Measurements from ENCODE around the gene TMEM132C. TPM values are rescaled to one million over a fixed set of nuclear protein-coding genes. Genes with fewer than 3 reads are reported as not detected.

TMEM132C gene
- polyA plus RNA-seq, 2 of the 4 experiments (the other 2 are of a cell fraction): not detected

- CTCF ChIA-PET: no interaction called here
- Histone ChIP-seq H3K4me3 (no peak overlapping the region), H3K9me3 (no peaks in the 10 kb centered on the region), H3K4me2 (no peak overlapping the region), H3K4me1 (no peaks in the 10 kb centered on the region), H3K27ac (no peak overlapping the region)
- POLR2A ChIA-PET: no interaction called here
- ATAC-seq (no peak), FAIRE-seq (no peak), DNase-seq (ENCODE audit: low read depth in 1 of 2, low spot score in 1 of 2) (no peak)
- TF ChIP-seq TP53 (CRISPR knock-in tag; IDR thresholded peaks at IDR 0.05) (no peak), USF2 (IDR thresholded peaks at IDR 0.05) (no peak), NPAS2 (CRISPR knock-in tag; IDR thresholded peaks at IDR 0.05; ENCODE audit: borderline replicate concordance) (no peak)
- 14% methylated on average over 9 of the region's 9 CpGs for WGBS (ENCODE audit: missing lambda C conversion rate)
Observed at GRCh38 chr12:128711486-128711885, 444.5 kb downstream of the TMEM132C start.

- WGBS (ENCODE audit: missing lambda C conversion rate): 10% methylated on average over 6 of the region's 6 CpGs
Observed at GRCh38 chr12:128712622-128713021, 445.7 kb downstream of the TMEM132C start.

GRCh38 chr12:128715485-128715884 lies 448.5 kb downstream of the TMEM132C start:
- CTCF ChIA-PET: no interaction called here
- TF ChIP-seq SREBF2 (IDR thresholded peaks at IDR 0.05) (no peak), KDM1A (IDR thresholded peaks at IDR 0.05; ENCODE audit: low read depth) (no peak), ZFP36 (IDR thresholded peaks at IDR 0.05; ENCODE audit: borderline replicate concordance, partially characterized antibody) (no peak), JUN (IDR thresholded peaks at IDR 0.05) (no peak), PBX3 (IDR thresholded peaks at IDR 0.05) (no peak)
- Histone ChIP-seq H3K9me3 (no peaks in the 10 kb centered on the region), H3K4me3 (no peak overlapping the region), H3K4me2 (no peak overlapping the region), H3K4me1 (no peaks in the 10 kb centered on the region), H3K27ac (no peak overlapping the region)
- FAIRE-seq: no peak
- no peak for DNase-seq (ENCODE audit: low read depth in 1 of 2, low spot score in 1 of 2)
- POLR2A ChIA-PET: no interaction called here
- WGBS (ENCODE audit: missing lambda C conversion rate): 20% methylated on average over 4 of the region's 4 CpGs
- ATAC-seq: no peak

More at GRCh38 chr12:128712622-128713021, 445.7 kb downstream of the TMEM132C start:
- Histone ChIP-seq H3K4me1 (no peaks in the 10 kb centered on the region), H3K9me3 (no peaks in the 10 kb centered on the region), H3K4me3 (no peak overlapping the region), H3K27ac (no peak overlapping the region), H3K4me2 (no peak overlapping the region)
- POLR2A ChIA-PET: no interaction called here
- FAIRE-seq (no peak), DNase-seq (ENCODE audit: low read depth in 1 of 2, low spot score in 1 of 2) (no peak), ATAC-seq (no peak)
- TF ChIP-seq PHF8 (IDR thresholded peaks at IDR 0.05; ENCODE audit: borderline replicate concordance, low read depth) (no peak), JUN (IDR thresholded peaks at IDR 0.05) (no peak), CHD4 (IDR thresholded peaks at IDR 0.05; ENCODE audit: borderline replicate concordance) (no peak)
- CTCF ChIA-PET: no interaction called here

GRCh38 chr12:128724468-128725046 lies 457.6 kb downstream of the TMEM132C start:
- POLR2A ChIA-PET: no interaction called here
- CTCF ChIA-PET: no interaction called here
- ATAC-seq: no peak
- Histone ChIP-seq H3K4me2 (no peak overlapping the region), H3K4me3 (no peak overlapping the region), H3K9me3 (no peaks in the 10 kb centered on the region; the same call in 2 of the 3 replicates), H3K27ac (no peak overlapping the region), H3K4me1 (peaks cover 23% of the 10 kb centered on the region; the same call in 2 of the 3 replicates)
- TF ChIP-seq POLR2AphosphoS2 (conservative IDR thresholded peaks at IDR 0.05; ENCODE audit: low read length) (no peak), JUNB (IDR thresholded peaks at IDR 0.05) (no peak)
- 35% methylated on average over 10 of the region's 10 CpGs for WGBS (ENCODE audit: missing lambda C conversion rate)
- FAIRE-seq: no peak
- no peak for DNase-seq (ENCODE audit: low read depth in 1 of 2, low spot score in 1 of 2)

- Histone ChIP-seq H3K4me1 (peaks cover 30% of the 10 kb centered on the region; the same call in 2 of the 3 replicates), H3K9me3 (no peaks in the 10 kb centered on the region; the same call in 2 of the 3 replicates), H3K27ac (no peak overlapping the region), H3K4me2 (no peak overlapping the region), H3K4me3 (no peak overlapping the region)
- DNase-seq (ENCODE audit: low read depth in 1 of 2, low spot score in 1 of 2): no peak
- ChIA-PET POLR2A (no interaction called here), CTCF (interaction anchor here (1.0 kb wide), 1 partner anchor 10 kb away, joined by 3 read pairs; no protein-coding TSS in a partner anchor)
- no peak for ATAC-seq
- FAIRE-seq: no peak
- WGBS (ENCODE audit: missing lambda C conversion rate): 95% methylated on average over 1 of the region's 1 CpG
- TF ChIP-seq CBX2 (IDR thresholded peaks at IDR 0.05; ENCODE audit: borderline replicate concordance, low read depth) (no peak), HEYL (CRISPR knock-in tag; IDR thresholded peaks at IDR 0.05) (no peak), REST (IDR thresholded peaks at IDR 0.05) (no peak), GATA3 (IDR thresholded peaks at IDR 0.05; ENCODE audit: borderline replicate concordance) (no peak), ZFP36 (IDR thresholded peaks at IDR 0.05; ENCODE audit: borderline replicate concordance, partially characterized antibody) (no peak), KDM1A (IDR thresholded peaks at IDR 0.05; ENCODE audit: low read depth) (no peak), ZNF302 (CRISPR knock-in tag; IDR thresholded peaks at IDR 0.05) (no peak), TP53 (CRISPR knock-in tag; IDR thresholded peaks at IDR 0.05) (no peak), RAD21 (conservative IDR thresholded peaks at IDR 0.05 in 1 of 2, IDR thresholded peaks at IDR 0.05 in 1 of 2) (no peak), PBX3 (IDR thresholded peaks at IDR 0.05) (no peak), RARB (CRISPR knock-in tag; IDR thresholded peaks at IDR 0.05) (no peak)
Observed at GRCh38 chr12:128726886-128727285, 459.9 kb downstream of the TMEM132C start.
